GM21526 (cell line): Measurements from ENCODE around the gene ZBTB39.
"Not testable (repeated sequence)": the region's sequence is repeated elsewhere in the genome, so short reads cannot be mapped to it uniquely, and the experiment has no call there.

ENCODE experiments used
- ATAC-seq: cut with Tn5 transposase; IDR thresholded peaks from one replicate; pipeline ENCODE4 v1.9.1; 2021; ENCODE audit warnings: moderate library complexity; ENCODE audit not compliant: unreplicated experiment, low FRiP score

Gene ZBTB39, protein sequence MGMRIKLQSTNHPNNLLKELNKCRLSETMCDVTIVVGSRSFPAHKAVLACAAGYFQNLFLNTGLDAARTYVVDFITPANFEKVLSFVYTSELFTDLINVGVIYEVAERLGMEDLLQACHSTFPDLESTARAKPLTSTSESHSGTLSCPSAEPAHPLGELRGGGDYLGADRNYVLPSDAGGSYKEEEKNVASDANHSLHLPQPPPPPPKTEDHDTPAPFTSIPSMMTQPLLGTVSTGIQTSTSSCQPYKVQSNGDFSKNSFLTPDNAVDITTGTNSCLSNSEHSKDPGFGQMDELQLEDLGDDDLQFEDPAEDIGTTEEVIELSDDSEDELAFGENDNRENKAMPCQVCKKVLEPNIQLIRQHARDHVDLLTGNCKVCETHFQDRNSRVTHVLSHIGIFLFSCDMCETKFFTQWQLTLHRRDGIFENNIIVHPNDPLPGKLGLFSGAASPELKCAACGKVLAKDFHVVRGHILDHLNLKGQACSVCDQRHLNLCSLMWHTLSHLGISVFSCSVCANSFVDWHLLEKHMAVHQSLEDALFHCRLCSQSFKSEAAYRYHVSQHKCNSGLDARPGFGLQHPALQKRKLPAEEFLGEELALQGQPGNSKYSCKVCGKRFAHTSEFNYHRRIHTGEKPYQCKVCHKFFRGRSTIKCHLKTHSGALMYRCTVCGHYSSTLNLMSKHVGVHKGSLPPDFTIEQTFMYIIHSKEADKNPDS

DNA sequence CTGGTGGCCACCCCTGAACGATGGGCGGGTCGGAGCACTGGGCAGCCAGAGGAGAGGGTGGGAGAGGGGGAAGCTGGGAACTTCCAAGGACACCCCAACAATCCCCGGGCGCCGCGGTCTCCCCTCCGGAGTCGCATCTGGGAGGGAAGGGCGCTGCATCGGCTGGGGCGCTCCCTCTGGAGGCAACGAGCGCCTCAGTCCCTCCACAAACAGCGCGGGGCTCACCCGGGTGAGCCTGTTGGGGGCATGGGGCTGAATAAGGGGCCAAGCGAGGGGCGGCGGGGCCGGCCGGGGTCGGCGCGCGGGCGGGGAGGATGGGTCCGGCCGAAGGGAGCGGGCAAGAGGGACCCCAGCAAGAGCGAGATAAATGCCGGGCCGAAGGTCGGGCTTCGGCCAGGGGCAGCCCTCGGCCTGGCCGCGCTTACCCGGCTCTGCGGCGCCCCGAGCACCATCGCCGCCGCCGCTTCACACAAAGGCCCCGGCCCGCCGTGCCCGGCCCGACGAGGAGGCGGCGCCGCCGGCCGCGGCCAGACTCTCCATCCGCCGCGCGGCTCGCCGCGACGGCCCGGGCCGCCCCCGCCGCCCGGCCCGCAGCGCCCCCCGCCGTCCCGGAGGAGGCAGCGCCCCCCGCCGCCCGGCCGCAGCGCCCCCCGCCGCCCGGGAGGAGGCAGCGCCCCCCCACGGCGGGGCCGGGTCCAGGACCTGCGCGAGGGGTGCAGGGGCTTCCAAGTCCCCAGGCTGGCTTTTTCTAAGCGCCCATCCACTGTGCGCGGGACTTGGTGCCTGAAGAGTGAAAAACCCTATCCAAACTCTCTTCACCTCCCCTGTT lies at the start of gene ZBTB39:
ZBTB39 (minus strand) TSS at position 567 of the 829 bp plus-strand sequence. CDS start 1,629 bp downstream, outside the sequence.
- no peak for ATAC-seq

DNA sequence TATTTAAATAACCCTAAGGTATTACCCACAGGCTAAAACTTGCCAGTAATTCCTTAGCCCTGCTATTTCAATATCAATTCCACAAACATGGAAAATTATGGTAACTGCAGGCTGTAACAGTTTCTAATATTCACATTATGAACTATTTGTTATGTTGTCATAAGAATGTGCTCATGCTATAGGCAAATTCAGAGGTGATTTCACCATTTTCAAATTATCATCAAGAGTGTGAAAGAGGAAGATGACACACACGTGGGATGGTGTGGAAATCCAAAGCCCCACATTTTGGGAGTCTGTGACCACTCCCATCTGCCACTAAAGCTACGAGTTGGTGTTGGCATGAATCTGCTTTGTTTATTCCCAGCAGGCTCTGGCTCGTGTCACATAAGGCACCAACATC lies 49.5 kb upstream of the ZBTB39 start:
- ATAC-seq, result no peak

DNA sequence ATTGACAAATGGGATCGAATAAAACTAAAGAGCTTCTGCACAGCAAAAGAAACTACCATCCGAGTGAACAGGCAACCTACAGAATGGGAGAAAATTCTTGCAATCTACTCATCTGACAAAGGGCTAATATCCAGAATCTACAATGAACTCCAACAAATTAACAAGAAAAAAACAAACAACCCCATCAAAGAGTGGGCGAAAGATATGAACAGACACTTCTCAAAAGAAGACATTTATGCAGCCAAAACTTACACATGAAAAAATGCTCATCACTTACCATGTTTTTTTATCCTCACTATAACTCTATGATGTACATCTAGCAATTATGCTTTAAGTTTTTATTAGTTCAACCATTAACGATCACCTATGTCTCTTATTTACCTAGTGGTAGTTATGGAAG lies 47.6 kb upstream of the ZBTB39 start:
- ATAC-seq, result not testable (repeated sequence)

DNA sequence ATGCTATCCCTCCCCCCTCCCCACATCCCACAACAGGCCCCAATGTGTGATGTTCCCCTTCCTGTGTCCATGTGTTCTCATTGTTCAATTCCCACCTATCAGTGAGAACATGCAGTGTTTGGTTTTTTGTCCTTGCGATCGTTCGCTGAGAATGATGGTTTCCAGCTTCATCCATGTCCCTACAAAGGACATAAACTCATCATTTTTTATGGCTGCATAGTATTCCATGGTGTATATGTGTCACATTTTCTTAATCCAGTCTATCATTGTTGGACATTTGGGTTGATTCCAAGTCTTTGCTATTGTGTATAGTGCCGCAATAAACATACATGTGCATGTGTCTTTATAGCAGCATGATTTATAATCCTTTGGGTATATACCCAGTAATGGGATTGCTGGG lies 46.8 kb upstream of the ZBTB39 start:
- ATAC-seq, result not testable (repeated sequence)

DNA sequence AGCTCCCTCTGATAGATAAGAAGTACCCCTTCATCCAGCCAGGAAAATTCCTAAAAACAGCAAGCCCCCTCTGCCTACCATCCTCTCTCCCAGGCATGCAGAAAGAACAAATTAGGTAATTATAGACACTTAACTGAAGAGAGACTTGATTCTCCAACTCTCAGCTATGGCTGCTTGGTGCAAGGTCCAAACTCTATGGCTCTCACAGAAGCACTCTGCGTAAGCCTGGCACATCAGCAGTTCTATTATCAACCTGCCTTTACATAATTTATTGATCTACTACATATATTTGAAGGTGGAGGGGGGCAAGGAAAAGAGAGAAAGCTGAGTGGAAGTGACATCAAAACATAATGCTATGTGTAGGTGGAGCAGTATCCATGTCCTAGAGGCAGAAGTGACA lies 44.7 kb upstream of the ZBTB39 start:
- ATAC-seq, result no peak

DNA sequence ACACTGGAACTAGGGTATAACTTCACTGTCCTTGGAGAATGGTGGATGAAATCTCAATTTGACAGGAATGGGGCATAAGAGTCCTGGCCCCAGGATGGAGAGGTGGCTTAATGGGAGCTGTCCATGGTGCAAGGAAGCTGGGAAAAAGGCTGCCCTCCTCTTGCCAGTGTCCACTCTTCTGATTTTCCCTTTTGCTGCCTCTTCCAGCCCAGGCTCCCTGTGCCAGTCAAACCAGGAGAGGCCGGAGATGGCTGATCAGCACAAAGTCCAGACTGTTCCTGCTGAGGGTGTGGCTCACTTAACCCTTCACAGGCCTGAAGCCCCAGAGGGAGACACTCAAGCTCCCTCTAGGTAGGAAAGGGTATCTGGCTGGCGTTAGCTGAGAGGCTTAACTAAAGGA lies 43.5 kb upstream of the ZBTB39 start, which contains the start of gene MYO1A:
MYO1A (minus strand) TSS at position 240 of the 400 bp plus-strand sequence. CDS start 1,806 bp downstream, outside the sequence.
- ATAC-seq, result no peak

DNA sequence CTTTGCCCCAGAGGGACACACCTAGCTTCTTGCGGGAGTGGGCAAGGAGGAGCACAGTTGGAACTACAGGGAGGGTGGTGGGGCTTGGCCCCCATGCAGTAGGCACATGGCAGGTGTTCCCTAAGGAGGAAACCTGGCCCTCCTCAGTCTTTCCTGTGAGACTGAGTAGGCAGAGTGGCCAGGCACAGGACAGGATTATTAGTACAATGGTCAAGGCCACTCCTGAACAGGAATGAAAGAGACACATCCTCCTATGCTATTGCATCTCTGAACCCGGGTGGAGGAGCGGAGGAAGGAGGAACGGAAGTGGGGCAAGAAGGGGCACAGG lies 42.7 kb upstream of the ZBTB39 start:
- ATAC-seq, result no peak

GRCh38 chr12:57048423-57049118 lies 42.2 kb upstream of the ZBTB39 start:
- no peak for ATAC-seq

DNA sequence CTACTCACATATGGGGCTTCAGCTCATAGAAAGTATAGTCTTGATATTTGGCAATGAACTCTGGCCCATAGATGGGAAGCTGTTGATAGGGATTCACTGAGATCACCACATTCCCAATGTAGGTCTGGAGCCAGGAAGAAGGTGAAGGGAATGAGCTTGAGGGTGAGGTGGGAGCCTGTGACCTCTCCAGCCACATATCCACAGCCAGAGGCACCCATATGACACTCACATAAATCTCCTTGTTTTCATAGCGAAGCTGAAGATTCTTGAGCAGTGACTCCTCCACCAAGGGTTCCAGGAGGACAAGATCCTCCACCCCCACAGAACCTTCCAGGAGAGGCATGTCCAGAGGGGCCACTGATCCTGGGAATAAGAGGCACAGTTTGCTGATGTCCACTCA lies 41.6 kb upstream of the ZBTB39 start:
- ATAC-seq, result no peak

DNA sequence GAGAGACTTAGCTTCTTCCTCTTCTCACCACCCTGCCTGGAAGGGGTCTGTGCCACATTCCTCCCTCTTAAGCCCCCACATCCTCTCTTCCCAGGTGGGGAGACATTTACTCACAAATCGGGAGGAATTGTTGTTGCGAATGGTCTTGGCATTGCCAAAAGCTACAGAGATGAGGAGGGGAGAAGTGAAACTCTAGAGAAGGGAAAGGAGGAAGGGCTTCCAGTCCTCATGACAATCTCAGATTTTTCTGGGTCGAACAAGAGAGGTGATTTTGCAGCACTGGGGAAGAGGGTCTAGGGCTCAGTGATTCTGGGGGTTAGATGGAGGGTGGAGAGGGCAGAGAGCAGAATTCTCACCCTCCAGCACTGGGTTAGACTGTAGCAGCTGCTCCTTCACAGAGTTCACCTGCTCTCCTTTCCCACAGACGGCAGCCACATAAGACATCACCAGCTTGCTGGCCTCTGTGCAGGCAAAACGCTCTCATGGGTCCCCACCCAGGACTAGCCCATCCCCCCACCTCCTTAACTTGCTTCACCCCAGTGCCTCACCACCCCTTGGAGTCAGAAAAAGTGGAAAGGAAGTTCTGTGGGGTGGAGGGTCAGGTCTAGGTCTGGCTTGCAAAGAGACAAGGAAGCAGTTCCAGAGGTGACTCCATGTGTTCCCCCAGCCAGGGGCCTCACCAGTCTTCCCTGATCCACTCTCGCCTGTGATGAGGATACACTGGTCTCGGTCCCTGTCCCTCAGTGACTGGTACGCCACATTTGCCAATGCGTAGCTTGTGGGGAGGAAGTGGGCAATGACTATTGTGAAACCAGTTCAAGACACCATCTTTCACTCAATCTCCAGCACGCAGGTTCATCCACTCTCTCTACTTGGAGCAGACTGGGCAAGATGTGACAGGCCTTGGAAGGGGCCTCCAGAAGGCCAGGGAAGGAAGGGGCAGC lies 40.9 kb upstream of the ZBTB39 start:
- no peak for ATAC-seq

GRCh38 chr12:57046086-57046791 lies 39.9 kb upstream of the ZBTB39 start:
- no peak for ATAC-seq

- ATAC-seq, result no peak
These were observed 38.5 kb upstream of the ZBTB39 start for GRCh38 chr12:57044889-57045288.

GRCh38 chr12:57044468-57044867 lies 38.1 kb upstream of the ZBTB39 start:
- no peak for ATAC-seq

DNA sequence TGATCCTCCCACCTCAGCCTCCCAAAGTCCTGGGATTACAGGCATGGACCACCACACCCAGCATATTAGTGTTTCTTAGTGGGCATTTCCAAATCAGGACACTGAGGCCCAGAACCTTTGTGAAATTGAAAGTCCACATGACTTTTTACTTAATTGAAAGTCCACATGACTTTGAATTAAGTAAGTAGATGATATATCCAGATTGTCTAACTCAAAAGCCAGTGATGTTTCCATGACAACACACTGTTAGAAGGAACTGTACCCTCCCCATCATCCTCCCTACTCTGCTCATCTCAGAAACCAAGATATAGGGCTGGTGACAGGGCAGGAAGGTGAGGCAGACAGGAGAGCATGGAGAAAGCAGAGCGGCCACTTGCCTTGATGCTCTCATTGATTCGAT lies 36.3 kb upstream of the ZBTB39 start:
- no peak for ATAC-seq

GRCh38 chr12:57040750-57041149 lies 34.4 kb upstream of the ZBTB39 start:
- ATAC-seq, result no peak

DNA sequence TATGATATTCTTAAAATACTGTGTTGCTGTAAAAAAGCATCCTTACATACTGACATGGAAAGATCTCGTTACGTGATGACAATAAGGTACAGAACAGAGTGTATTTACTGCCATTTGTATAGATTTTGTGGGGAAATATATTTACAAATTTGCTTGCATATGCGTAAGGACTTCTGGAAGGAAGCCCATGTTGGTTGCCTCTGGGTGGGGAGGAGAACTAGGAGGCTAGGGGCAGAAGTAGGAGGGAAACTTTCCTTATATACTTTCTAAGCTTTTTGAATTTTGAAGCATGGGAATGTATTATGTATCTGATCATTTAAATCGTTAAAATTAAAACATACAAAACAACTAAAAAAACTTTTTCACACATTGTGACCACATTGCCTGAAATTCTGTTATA lies 33.9 kb upstream of the ZBTB39 start:
- ATAC-seq, result no peak

DNA sequence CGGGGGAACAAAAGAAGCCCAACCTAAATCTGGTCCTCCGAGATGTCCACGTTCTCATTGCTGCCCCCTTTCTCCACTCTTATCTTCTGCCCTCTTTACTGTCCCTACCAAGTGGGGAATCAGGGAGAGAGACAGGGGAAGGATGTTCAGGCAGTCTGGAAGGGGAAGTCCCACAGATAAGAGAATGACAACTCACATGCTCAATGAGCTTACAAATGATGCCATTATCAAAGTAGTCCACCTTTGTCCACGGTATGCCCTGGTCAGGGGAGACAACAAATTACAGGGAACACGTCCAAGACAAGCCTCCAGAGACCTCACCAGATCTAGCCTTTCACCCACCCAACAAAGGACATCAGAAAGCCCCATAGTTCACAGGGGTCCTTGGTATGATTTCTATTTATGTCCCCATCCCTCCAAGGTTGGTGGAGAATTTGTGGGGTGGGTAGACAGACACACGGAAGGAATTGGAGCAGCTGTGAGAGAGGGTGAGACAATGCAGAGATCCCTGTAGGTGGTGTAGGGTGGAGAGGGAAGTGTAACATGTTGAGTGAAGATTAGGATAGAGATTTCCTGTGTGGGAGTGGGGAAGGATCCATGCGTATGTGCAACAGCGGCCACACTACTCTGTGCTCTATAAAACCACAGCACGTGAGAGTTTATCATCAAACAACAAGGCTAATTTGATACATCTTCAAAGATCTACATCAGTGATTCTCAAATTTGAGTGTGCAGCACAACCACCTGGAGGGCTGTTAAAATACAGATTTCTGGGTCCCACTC lies 32.9 kb upstream of the ZBTB39 start:
- ATAC-seq, result no peak

- no peak for ATAC-seq
These were observed 30.9 kb upstream of the ZBTB39 start for GRCh38 chr12:57037264-57037663.
